ENCODE results near the gene DAZAP2.
A peak's percentile ranks its signal among the peaks of the same experiment; 100 is the strongest.
"Not testable (repeated sequence)": the region's sequence is repeated elsewhere in the genome, so short reads cannot be mapped to it uniquely, and the experiment has no call there.

Gene DAZAP2

GRCh38 chr12:51217133-51217967 is 21.3 kb upstream of the DAZAP2 start:
- peak; percentile 14 for DNase-seq

GRCh38 chr12:51217968-51218606 is 20.5 kb upstream of the DAZAP2 start, which contains the start of gene POU6F1:
Gene POU6F1 (minus strand): TSS chr12:51218062. CDS start chr12:51206836, 11,226 bp downstream.
- peak; percentile 67 for DNase-seq

- DNase-seq: no peak
Measured at GRCh38 chr12:51218607-51219161, 19.9 kb upstream of the DAZAP2 start.

- no peak for DNase-seq
Measured at GRCh38 chr12:51219322-51219721, 19.3 kb upstream of the DAZAP2 start.

- not testable (repeated sequence) for DNase-seq
Measured at GRCh38 chr12:51219857-51220256, 18.8 kb upstream of the DAZAP2 start.

- DNase-seq: no peak
Measured at GRCh38 chr12:51222461-51222860, 16.2 kb upstream of the DAZAP2 start.

GRCh38 chr12:51224625-51225024 is 14.0 kb upstream of the DAZAP2 start:
- DNase-seq: no peak

GRCh38 chr12:51225234-51225633 is 13.4 kb upstream of the DAZAP2 start:
- no peak for DNase-seq

GRCh38 chr12:51225771-51226170 is 12.9 kb upstream of the DAZAP2 start:
- DNase-seq: no peak

GRCh38 chr12:51227112-51227511 is 11.5 kb upstream of the DAZAP2 start:
- not testable (repeated sequence) for DNase-seq

GRCh38 chr12:51227962-51228361 is 10.7 kb upstream of the DAZAP2 start:
- no peak for DNase-seq

GRCh38 chr12:51229116-51229809 is 9.4 kb upstream of the DAZAP2 start:
- DNase-seq: no peak

- no peak for DNase-seq
Measured at GRCh38 chr12:51232642-51233041, 6.0 kb upstream of the DAZAP2 start.

- DNase-seq: no peak
Measured at GRCh38 chr12:51234530-51234929, 4.1 kb upstream of the DAZAP2 start.

GRCh38 chr12:51238037-51238509 is 553 bp upstream of the DAZAP2 start:
- DNase-seq: peak; percentile 54

- no peak for DNase-seq
Measured at GRCh38 chr12:51240971-51241370, 2.3 kb downstream of the DAZAP2 start.

- no peak for DNase-seq
Measured at GRCh38 chr12:51242120-51242519, 3.5 kb downstream of the DAZAP2 start.

- no peak for DNase-seq
Measured at GRCh38 chr12:51242876-51243275, 4.2 kb downstream of the DAZAP2 start.

GRCh38 chr12:51244269-51244668 is 5.6 kb downstream of the DAZAP2 start:
- no peak for DNase-seq

GRCh38 chr12:51245476-51246253 is 7.0 kb downstream of the DAZAP2 start:
- DNase-seq: no peak

GRCh38 chr12:51246254-51246853 is 7.7 kb downstream of the DAZAP2 start:
- DNase-seq: no peak

Data from NCI-H345 (cell line).